Measurements from ENCODE around the gene KIR2DL1.
"Not testable (repeated sequence)": the region's sequence is repeated elsewhere in the genome, so short reads cannot be mapped to it uniquely, and the experiment has no call there.

The KIR2DL1 gene

GRCh38 chr19:54817670-54818536 is 48.3 kb downstream of the KIR2DL1 start:
- DNase-seq (ENCODE audit: low spot score), result no peak

GRCh38 chr19:54824416-54824815 is 54.8 kb downstream of the KIR2DL1 start:
- DNase-seq (ENCODE audit: low spot score), result not testable (repeated sequence)

DNA sequence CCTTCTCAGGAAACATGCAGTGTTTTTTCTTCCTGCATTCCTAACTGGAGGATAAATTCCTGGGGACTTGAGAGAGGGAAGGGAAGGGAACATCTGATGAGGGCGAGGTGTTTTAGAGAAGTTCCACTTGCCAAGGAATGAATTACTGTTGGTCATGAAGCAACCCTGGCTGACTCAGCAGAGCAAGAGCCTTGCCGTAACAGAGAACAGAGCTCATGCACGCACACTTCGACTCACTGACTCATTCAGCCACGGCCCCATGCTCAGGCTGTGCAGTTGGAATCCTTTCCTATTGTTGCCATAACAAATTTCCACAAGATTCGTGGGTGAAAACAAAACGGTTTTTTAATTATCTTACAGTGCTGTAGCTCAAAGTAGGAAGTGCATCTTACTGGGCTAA is 55.7 kb downstream of the KIR2DL1 start:
- not testable (repeated sequence) for DNase-seq (ENCODE audit: low spot score)

DNA sequence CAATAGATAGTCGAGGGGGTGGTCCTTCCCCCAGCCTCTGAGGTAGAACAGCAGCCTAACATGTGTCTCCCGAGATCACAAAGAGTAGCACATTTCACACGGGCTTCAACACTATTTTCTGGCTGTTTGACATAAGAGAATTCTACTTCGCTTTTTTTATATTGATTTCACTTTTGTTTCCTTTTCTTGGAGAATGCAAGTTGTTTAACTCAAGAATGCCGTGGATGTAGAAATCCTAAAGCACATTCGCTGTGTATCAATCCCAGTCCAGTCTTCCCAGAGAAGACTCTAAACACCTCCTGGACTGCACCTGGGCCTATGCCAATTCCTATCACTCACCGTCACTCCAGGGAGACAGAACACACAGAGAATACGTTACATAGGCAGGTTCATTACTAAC is 58.5 kb downstream of the KIR2DL1 start:
- DNase-seq (ENCODE audit: low spot score), result not testable (repeated sequence)

DNA sequence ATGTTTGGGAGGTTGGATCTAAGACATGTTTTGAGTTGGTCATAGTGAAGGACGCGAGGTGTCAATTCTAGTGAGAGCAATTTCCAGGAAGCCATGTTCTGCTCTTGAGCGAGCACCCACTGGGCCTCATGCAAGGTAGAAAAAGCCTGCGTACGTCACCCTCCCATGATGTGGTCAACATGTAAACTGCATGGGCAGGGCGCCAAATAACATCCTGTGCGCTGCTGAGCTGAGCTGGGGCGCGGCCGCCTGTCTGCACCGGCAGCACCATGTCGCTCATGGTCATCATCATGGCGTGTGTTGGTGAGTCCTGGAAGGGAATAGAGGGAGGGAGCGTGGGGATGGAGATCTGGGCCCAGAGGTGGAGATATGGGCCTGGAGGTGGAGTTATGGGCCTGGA is 62.9 kb downstream of the KIR2DL1 start, which contains the start of gene KIR2DS4:
Gene KIR2DS4 (plus strand): TSS at position 181 of the 400 bp plus-strand sequence.
- not testable (repeated sequence) for DNase-seq (ENCODE audit: low spot score)
